Testis (tissue), 2 donors: ENCODE measurements around the gene ADK.

Experiments used
- POLR2A ChIP-seq: fragments of 450-650 bp; IDR thresholded peaks from one replicate; pipeline ENCODE4 v1.6.1; 2017; ENCODE audit warnings: antibody characterized with exemption, mild to moderate bottlenecking, moderate library complexity
- TF ChIP-seq, protein P1 (sequence below), 3 experiments: fragments of 450-650 bp in 2 of 3; fragments of 200-600 bp in 1 of 3; sonication (generic) in 1 of 3; IDR thresholded peaks; one replicate each; pipeline ENCODE4 v1.5.1; 2016 to 2019; ENCODE audit warnings: antibody characterized with exemption in 3 of 3, mild to moderate bottlenecking in 2 of 3, moderate library complexity in 1 of 3

- no peak for TF ChIP-seq POLR2A
- TF ChIP-seq, protein P1, sequence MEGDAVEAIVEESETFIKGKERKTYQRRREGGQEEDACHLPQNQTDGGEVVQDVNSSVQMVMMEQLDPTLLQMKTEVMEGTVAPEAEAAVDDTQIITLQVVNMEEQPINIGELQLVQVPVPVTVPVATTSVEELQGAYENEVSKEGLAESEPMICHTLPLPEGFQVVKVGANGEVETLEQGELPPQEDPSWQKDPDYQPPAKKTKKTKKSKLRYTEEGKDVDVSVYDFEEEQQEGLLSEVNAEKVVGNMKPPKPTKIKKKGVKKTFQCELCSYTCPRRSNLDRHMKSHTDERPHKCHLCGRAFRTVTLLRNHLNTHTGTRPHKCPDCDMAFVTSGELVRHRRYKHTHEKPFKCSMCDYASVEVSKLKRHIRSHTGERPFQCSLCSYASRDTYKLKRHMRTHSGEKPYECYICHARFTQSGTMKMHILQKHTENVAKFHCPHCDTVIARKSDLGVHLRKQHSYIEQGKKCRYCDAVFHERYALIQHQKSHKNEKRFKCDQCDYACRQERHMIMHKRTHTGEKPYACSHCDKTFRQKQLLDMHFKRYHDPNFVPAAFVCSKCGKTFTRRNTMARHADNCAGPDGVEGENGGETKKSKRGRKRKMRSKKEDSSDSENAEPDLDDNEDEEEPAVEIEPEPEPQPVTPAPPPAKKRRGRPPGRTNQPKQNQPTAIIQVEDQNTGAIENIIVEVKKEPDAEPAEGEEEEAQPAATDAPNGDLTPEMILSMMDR (IDR thresholded peaks at IDR 0.05) = no peak
These were observed 87.5 kb downstream of the ADK start for GRCh38 chr10:74238516-74238915.
